HG02970 (cell line): Measurements from ENCODE around the gene ATG2A.

Experiments
- ATAC-seq: cut with Tn5 transposase; IDR thresholded peaks from one replicate; pipeline ENCODE4 v1.9.1; 2021; ENCODE audit warnings: mild to moderate bottlenecking, moderate library complexity, moderate number of reproducible peaks; ENCODE audit not compliant: unreplicated experiment, low FRiP score

The ATG2A gene

DNA sequence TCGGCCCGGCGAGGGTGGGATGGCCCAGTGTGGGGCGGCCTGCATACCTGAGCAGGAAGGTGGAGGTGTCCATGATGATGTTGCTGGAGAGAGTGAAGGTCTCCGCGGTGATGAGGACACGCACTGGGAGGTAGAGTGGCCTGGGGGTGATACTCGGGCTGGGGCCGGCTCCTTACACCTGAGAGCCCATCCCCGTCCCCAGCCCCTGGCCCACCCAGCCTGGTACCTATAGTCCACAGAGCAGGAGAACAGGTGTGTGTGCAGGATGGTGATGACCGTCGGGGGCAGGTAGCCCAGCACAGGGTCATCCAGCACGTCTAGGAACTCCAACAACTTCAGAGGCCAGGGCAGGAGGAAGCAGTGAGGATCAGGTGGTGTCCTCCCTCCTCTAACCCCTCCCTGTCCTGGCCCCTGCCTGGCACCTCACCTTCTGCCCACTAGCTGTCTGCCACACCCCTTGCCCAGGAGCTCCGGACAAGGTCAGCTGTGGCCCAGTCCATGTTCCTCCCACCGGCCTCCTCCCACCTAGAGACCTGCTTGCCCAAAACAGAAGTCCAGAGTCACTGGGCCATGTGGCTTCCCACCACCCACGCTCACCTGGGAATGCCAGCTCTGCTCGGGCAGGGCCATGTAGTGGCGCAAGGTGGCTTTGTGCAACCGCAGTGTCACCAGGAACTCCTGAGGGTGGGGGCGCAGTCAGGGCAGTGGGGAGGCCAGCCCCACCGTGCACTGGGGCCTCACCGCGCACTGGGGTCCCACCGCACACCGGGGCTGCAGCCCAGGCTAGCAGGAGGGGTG, 11.3 kb downstream of the ATG2A start:
- ATAC-seq = no peak

- ATAC-seq = no peak
Measured at GRCh38 chr11:64903291-64903833, 13.6 kb downstream of the ATG2A start.

- no peak for ATAC-seq
Measured at GRCh38 chr11:64902102-64902900, 14.7 kb downstream of the ATG2A start.

- ATAC-seq = no peak
Measured at GRCh38 chr11:64900774-64901173, 16.2 kb downstream of the ATG2A start.

- ATAC-seq = no peak
Measured at GRCh38 chr11:64900263-64900678, 16.7 kb downstream of the ATG2A start.

DNA sequence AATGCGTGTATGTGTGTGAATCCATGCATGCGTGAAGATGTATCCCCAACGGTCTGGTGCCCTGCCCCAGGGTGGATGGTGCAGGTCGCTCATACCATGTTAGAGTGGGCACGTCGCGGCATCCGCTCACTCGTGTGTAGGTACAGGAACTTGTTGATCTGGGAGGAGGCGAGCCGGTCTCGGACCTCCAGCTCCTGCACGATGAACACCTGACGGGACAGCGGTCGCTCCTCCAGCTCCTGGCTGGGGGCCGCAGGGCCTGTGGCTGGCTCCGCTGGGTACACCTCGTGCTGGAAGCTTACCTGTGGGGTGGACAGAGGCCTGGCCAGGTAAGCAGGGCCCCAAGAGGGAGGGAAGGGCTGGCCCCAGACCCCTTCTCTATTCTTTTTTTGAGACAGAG, 18.5 kb downstream of the ATG2A start:
- no peak for ATAC-seq

GRCh38 chr11:64898076-64898445, 18.9 kb downstream of the ATG2A start:
- no peak for ATAC-seq

DNA sequence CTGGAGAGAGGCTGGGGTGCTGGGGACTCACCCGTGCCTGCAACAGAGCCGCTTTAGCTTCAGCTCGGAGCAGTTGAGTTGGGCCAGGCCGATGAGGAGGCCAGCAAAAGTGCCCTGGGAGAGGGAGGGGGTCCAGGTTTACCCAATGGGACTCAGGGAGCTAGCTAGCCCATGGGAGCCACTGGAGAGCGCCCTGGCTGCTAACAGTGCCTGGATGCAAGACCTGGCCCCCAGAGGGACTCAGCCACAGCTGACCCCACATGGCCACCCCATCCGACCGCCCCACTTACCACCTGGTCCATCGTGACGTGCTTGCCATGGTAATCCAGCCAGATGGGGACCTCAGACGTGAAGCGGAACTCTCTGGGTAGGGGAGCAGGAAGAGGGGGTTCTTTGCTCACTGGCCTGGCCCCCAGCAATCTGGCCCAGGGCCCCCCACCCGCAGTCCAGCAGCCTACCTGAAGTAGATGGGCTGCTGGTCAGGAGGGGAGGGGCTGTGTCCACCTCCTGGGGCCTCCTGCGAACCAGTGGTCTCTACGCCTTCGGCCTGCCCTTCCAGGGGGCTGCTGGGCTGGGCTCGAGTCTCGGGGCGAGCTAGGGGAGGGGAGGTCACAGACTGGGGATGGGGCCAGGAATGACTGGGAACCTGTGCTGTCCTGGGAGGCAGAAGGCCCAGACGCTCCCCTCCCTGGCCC, 19.5 kb downstream of the ATG2A start:
- ATAC-seq = no peak

- no peak for ATAC-seq
Measured at GRCh38 chr11:64896448-64897022, 20.5 kb downstream of the ATG2A start.

- ATAC-seq = no peak
Measured at GRCh38 chr11:64894812-64895452, 22.1 kb downstream of the ATG2A start.

DNA sequence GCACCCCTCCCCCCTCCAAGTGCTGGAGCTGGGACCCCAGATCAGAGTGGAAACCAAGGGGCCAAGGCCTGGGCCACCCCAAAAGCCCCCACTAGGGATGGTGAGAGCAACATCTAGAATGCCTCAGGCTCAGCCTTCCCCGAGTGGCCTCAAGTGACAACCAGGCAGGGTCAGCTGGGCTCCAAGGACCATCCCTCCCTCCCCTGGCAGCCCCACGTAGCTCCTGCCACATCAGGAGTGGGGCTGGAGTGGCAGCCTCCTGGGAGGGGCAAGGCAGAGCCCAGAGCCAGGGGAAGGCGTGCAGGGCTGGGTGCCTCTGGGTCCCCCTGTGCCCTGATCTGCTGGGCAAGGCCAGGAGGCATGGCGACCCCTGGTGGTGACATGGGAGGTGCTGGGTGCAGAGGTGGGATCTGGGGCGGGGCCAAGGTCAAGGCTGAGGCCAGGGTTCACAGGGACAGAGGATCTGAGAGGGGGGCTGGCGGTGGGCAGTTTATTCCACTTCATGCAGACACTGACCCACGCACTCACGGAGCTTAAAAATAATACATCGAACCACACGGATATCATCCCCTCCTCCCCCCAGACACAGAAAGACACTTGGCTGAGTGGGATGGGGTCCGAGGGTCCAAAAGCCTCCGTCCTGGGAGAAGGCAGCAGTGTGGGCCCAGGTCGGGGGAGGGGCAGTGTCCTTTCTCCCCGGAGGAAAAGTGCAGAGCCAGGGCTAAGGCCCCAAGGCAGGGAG, 22.8 kb downstream of the ATG2A start:
- no peak for ATAC-seq

DNA sequence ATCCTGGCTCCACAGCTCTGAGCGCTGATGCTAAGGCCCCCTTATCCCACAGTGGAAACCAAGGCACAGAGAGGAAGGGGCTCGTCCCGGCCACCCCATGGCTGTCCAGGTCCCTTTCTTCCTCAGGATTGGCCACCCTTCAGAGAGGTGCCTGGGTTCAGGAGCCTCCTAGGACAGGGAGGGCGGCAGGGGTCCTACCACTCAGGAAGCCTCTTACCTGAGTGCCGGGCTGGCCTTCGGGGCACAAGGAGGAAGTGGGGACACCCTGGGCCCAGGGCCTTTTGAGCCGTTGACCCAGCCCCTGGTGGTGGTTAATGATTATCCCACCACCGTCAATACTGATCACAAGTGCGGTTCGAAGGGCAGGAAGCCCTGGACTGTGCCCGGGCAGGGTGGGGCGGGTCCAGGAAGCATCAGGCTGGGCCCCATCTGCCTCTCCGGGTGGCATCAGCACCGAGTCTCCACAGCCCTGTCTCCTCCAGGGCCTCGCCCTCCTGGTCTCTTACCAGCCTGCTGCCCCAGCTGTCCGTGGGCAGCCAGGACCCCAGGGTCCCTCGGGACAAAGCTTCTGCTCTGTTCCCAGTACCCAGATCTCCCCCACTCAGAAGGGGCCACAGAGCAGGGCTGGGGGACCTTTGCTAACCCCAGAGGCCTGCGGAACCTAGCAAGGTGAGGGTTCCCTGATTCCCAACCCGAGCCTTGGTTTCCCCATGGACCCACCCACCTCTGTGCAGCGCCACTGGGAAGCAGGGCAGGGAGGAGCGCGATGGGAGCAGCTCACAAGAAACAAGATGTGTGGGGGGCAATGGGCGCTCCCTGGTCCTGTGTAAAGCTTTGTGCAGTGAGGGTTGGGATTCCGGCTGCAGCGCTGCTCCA, 23.6 kb downstream of the ATG2A start:
- ATAC-seq = no peak

- ATAC-seq = no peak
Measured at GRCh38 chr11:64892838-64893193, 24.2 kb downstream of the ATG2A start.

GRCh38 chr11:64892411-64892831, 24.6 kb downstream of the ATG2A start:
- ATAC-seq = no peak

DNA sequence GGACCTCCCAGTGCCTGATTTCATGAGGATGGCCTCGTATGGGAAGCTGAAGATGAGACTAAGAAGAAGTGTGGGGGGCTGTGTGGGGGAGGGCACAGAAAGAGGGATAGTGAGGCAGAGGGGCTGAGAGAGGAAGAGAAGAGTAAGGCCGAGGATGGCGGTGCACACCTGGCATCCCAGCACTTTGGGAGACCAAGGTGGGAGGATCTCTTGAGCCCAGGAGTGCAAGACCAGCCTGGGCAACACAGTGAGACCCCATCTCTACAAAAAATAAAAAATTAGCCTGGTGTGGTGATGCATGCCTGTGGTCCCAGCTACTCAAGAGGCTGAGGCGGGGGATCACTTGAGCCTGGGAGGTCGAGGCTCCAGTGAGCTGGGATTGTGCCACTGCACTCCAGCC, 25.1 kb downstream of the ATG2A start:
- no peak for ATAC-seq

GRCh38 chr11:64891215-64891848, 25.7 kb downstream of the ATG2A start:
- ATAC-seq = no peak

- no peak for ATAC-seq
Measured at GRCh38 chr11:64890522-64890939, 26.5 kb downstream of the ATG2A start.
